Neuronal stem cell (in vitro differentiated cells): Measurements from ENCODE around the gene IGF2R.

Source experiments
- DNase-seq: peaks from one replicate; pipeline ENCODE4 v3.0.0-alpha.2; 2013; ENCODE audit warnings: low spot score
- H2AFZ ChIP-seq: one replicate; pipeline ENCODE4 v1.6.1; 2013; ENCODE audit warnings: mild to moderate bottlenecking, low read length, inconsistent platforms
- H2AK5ac ChIP-seq: 2 replicates; pipeline ENCODE4 v1.6.1; 2013; ENCODE audit warnings: low read depth, mild to moderate bottlenecking, inconsistent platforms, low read length, moderate library complexity, mixed read lengths
- H2BK120ac ChIP-seq: 2 replicates; pipeline ENCODE4 v1.6.1; 2013; ENCODE audit warnings: low read depth, mild to moderate bottlenecking, inconsistent platforms, low read length, moderate library complexity, mixed read lengths
- H2BK12ac ChIP-seq: one replicate; pipeline ENCODE4 v1.6.1; 2013; ENCODE audit warnings: low read length, inconsistent platforms
- H2BK15ac ChIP-seq: 2 replicates; pipeline ENCODE4 v1.6.1; 2013; ENCODE audit warnings: mild to moderate bottlenecking, low read length, inconsistent platforms, mixed read lengths
- H2BK5ac ChIP-seq: one replicate; pipeline ENCODE4 v1.6.1; 2013; ENCODE audit warnings: inconsistent platforms, mild to moderate bottlenecking, low read length, moderate library complexity
- H3K14ac ChIP-seq: one replicate; pipeline ENCODE4 v1.6.1; 2013; ENCODE audit warnings: low read length, inconsistent platforms
- H3K18ac ChIP-seq: 2 replicates; pipeline ENCODE4 v1.6.1; 2013; ENCODE audit warnings: low read length, inconsistent platforms
- H3K23ac ChIP-seq: 2 replicates; pipeline ENCODE4 v1.6.1; 2013; ENCODE audit warnings: low read depth, mild to moderate bottlenecking, mixed read lengths, low read length, inconsistent platforms; ENCODE audit not compliant: poor library complexity
- H3K27ac ChIP-seq: replicated peaks from 3 replicates; pipeline ENCODE4 v1.5.1; 2013; ENCODE audit warnings: low read length, inconsistent platforms
- H3K27me3 ChIP-seq, 3 experiments: 2 replicates each; pipeline ENCODE4 v1.6.1; 2013; ENCODE audit warnings: low read length in 3 of 3, mild to moderate bottlenecking in 2 of 3, inconsistent platforms in 1 of 3, low read depth in 1 of 3, mixed read lengths in 1 of 3, moderate library complexity in 1 of 3; ENCODE audit not compliant: control insufficient read depth in 3 of 3, insufficient read depth in 3 of 3
- H3K36me3 ChIP-seq, 2 donors: replicated peaks in 1 of 2; 2 replicates each; pipeline ENCODE4 v1.6.1; 2013; ENCODE audit warnings: low read length in 2 of 2; ENCODE audit not compliant: control insufficient read depth in 2 of 2, insufficient read depth in 2 of 2
- H3K4ac ChIP-seq: 2 replicates; pipeline ENCODE4 v1.6.1; 2013; ENCODE audit warnings: inconsistent platforms, mild to moderate bottlenecking, low read length, moderate library complexity
- H3K4me1 ChIP-seq, 2 donors: 1 replicate in 1 of 2; 2 replicates in 1 of 2; pipeline ENCODE4 v1.6.1; 2013; ENCODE audit warnings: low read length in 2 of 2, low read depth in 1 of 2; ENCODE audit not compliant: control insufficient read depth in 2 of 2, insufficient read depth in 1 of 2
- H3K4me2 ChIP-seq: one replicate; pipeline ENCODE4 v1.6.1; 2013; ENCODE audit warnings: mild to moderate bottlenecking, low read length, inconsistent platforms; ENCODE audit not compliant: insufficient read depth, poor library complexity, severe bottlenecking
- H3K4me3 ChIP-seq, 2 donors: 2 replicates each; pipeline ENCODE4 v1.5.1; 2013; ENCODE audit warnings: low read length in 2 of 2, mild to moderate bottlenecking in 2 of 2, inconsistent platforms in 1 of 2, moderate library complexity in 1 of 2
- H3K79me1 ChIP-seq: one replicate; pipeline ENCODE4 v1.6.1; 2013; ENCODE audit warnings: low read depth, mild to moderate bottlenecking, inconsistent platforms, low read length, moderate library complexity
- H3K9ac ChIP-seq: one replicate; pipeline ENCODE4 v1.6.1; 2013; ENCODE audit warnings: mild to moderate bottlenecking, low read depth, low read length, inconsistent platforms; ENCODE audit not compliant: poor library complexity
- H3K9me3 ChIP-seq, 2 donors: replicated peaks in 1 of 2; 2 replicates each; pipeline versions ENCODE3 to v1.6.1; 2013; ENCODE audit warnings: low read length in 2 of 2, mild to moderate bottlenecking in 2 of 2, inconsistent platforms in 1 of 2, low read depth in 1 of 2, mixed read lengths in 1 of 2, moderate library complexity in 1 of 2; ENCODE audit not compliant: control insufficient read depth in 2 of 2, insufficient read depth in 1 of 2
- H4K8ac ChIP-seq: one replicate; pipeline ENCODE4 v1.6.1; 2013; ENCODE audit warnings: low read depth, mild to moderate bottlenecking, inconsistent platforms, low read length, moderate library complexity
- H4K91ac ChIP-seq: one replicate; pipeline ENCODE4 v1.6.1; 2013; ENCODE audit warnings: low read length, low read depth, mild to moderate bottlenecking, inconsistent platforms; ENCODE audit not compliant: poor library complexity
- WGBS, 2 donors: extraction: QIAGEN DNeasy Blood & Tissue Kit; methylation state at CpG; one replicate each; pipeline ENCODE4 v1.1.7; 2013; ENCODE audit warnings: missing lambda C conversion rate in 2 of 2, mixed read lengths in 1 of 2; ENCODE audit not compliant: insufficient read length in 2 of 2, insufficient replicate concordance in 1 of 2; ENCODE audit errors: extremely low coverage in 2 of 2; 5-methylcytosine and 5-hydroxymethylcytosine counted together

The IGF2R gene

GRCh38 chr6:159926542-159927203, 42.2 kb upstream of the IGF2R start:
- Histone ChIP-seq H3K23ac (no peak overlapping the region), H3K9ac (no peak overlapping the region), H2BK120ac (no peak overlapping the region), H3K36me3 (no peaks in the 10 kb centered on the region), H3K4me2 (no peak overlapping the region), H4K91ac (no peak overlapping the region), H3K27ac (no peak overlapping the region), H3K4ac (no peak overlapping the region), H3K4me1 (no peaks in the 10 kb centered on the region), H3K18ac (no peak overlapping the region), H2BK5ac (no peak overlapping the region), H3K9me3 (no peaks in the 10 kb centered on the region), H2AK5ac (no peak overlapping the region), H3K27me3 (peaks cover 0 to 4% (median 0%) of the 10 kb centered on the region in 3 experiments), H4K8ac (no peak overlapping the region), H3K79me1 (no peaks in the 10 kb centered on the region), H2AFZ (no peak overlapping the region), H3K4me3 (no peak overlapping the region), H3K14ac (no peak overlapping the region), H2BK12ac (no peak overlapping the region), H2BK15ac (no peak overlapping the region)
- no peak for DNase-seq
- no CpG with 5 or more reads among the region's 5 CpGs for WGBS, 2 donors

GRCh38 chr6:159929819-159930218, 39.1 kb upstream of the IGF2R start:
- WGBS, 2 donors, result no CpG with 5 or more reads among the region's 8 CpGs
- H3K14ac ChIP-seq, result no peak overlapping the region
- H2BK5ac ChIP-seq, result no peak overlapping the region
- no peaks in the 10 kb centered on the region for H3K4me1 ChIP-seq
- H2AFZ ChIP-seq, result peak overlapping the region; percentile 5
- H3K4me3 ChIP-seq, result no peak overlapping the region
- DNase-seq, result no peak
- no peak overlapping the region for H3K4me2 ChIP-seq
- no peak overlapping the region for H4K91ac ChIP-seq
- no peaks in the 10 kb centered on the region for H3K36me3 ChIP-seq
- no peak overlapping the region for H2BK15ac ChIP-seq
- no peak overlapping the region for H3K27ac ChIP-seq
- peaks cover 0 to 29% (median 0%) of the 10 kb centered on the region in 3 experiments for H3K27me3 ChIP-seq
- H4K8ac ChIP-seq, result no peak overlapping the region
- no peak overlapping the region for H3K9ac ChIP-seq
- no peak overlapping the region for H3K18ac ChIP-seq
- H3K4ac ChIP-seq, result no peak overlapping the region
- no peak overlapping the region for H2BK12ac ChIP-seq
- H2BK120ac ChIP-seq, result no peak overlapping the region
- H3K9me3 ChIP-seq, result no peaks in the 10 kb centered on the region
- no peaks in the 10 kb centered on the region for H3K79me1 ChIP-seq
- H2AK5ac ChIP-seq, result no peak overlapping the region
- H3K23ac ChIP-seq, result no peak overlapping the region

- no peak overlapping the region for H3K4me3 ChIP-seq
- H3K14ac ChIP-seq, result no peak overlapping the region
- no CpG with 5 or more reads among the region's 3 CpGs for WGBS, 2 donors
- no peak overlapping the region for H3K27ac ChIP-seq
- no peak overlapping the region for H3K4me2 ChIP-seq
- H3K4ac ChIP-seq, result no peak overlapping the region
- no peak overlapping the region for H3K23ac ChIP-seq
- H2BK12ac ChIP-seq, result no peak overlapping the region
- DNase-seq, result no peak
- no peak overlapping the region for H2BK5ac ChIP-seq
- H4K91ac ChIP-seq, result no peak overlapping the region
- H2BK120ac ChIP-seq, result no peak overlapping the region
- H3K4me1 ChIP-seq, result no peaks in the 10 kb centered on the region
- no peak overlapping the region for H3K9ac ChIP-seq
- H2AFZ ChIP-seq, result no peak overlapping the region
- no peak overlapping the region for H2AK5ac ChIP-seq
- H2BK15ac ChIP-seq, result no peak overlapping the region
- no peak overlapping the region for H4K8ac ChIP-seq
- H3K9me3 ChIP-seq, result no peaks in the 10 kb centered on the region
- no peaks in the 10 kb centered on the region for H3K36me3 ChIP-seq
- no peak overlapping the region for H3K18ac ChIP-seq
- peaks cover 0 to 29% (median 0%) of the 10 kb centered on the region in 3 experiments for H3K27me3 ChIP-seq
- H3K79me1 ChIP-seq, result no peaks in the 10 kb centered on the region
These were observed 37.8 kb upstream of the IGF2R start for GRCh38 chr6:159931112-159931511.

GRCh38 chr6:159931846-159932245, 37.0 kb upstream of the IGF2R start:
- Histone ChIP-seq H3K4ac (no peak overlapping the region), H3K14ac (no peak overlapping the region), H2BK15ac (no peak overlapping the region), H3K36me3 (no peaks in the 10 kb centered on the region), H2BK12ac (no peak overlapping the region), H3K18ac (no peak overlapping the region), H3K79me1 (no peaks in the 10 kb centered on the region), H4K91ac (no peak overlapping the region), H3K23ac (no peak overlapping the region), H4K8ac (no peak overlapping the region), H3K4me1 (no peaks in the 10 kb centered on the region), H3K27ac (no peak overlapping the region), H2BK120ac (no peak overlapping the region), H3K4me2 (no peak overlapping the region), H3K27me3 (peaks cover 0 to 29% (median 0%) of the 10 kb centered on the region in 3 experiments), H2AK5ac (no peak overlapping the region), H3K9me3 (no peaks in the 10 kb centered on the region), H2BK5ac (no peak overlapping the region), H3K4me3 (no peak overlapping the region), H2AFZ (no peak overlapping the region), H3K9ac (no peak overlapping the region)
- no peak for DNase-seq
- WGBS, 2 donors, result no CpG with 5 or more reads among the region's 4 CpGs
